Suprapubic skin (tissue), 4 donors: ENCODE data around the gene ANP32B. TPM values are rescaled to one million over a fixed set of nuclear protein-coding genes. Genes with fewer than 3 reads are reported as not detected.

Experiments
- DNase-seq, 2 donors: peaks; one replicate each; pipeline ENCODE4 v3.0.0-alpha.2; 2019; ENCODE audit warnings: low spot score in 2 of 2
- H3K27ac ChIP-seq: fragments of 200-600 bp; sonication (generic); one replicate; pipeline ENCODE4 v1.5.1; 2019
- H3K27me3 ChIP-seq: fragments of 200-600 bp; sonication (generic); one replicate; pipeline ENCODE4 v1.5.1; 2019
- H3K36me3 ChIP-seq: fragments of 200-600 bp; sonication (generic); one replicate; pipeline ENCODE4 v1.5.1; 2019
- H3K4me1 ChIP-seq: fragments of 200-600 bp; sonication (generic); one replicate; pipeline ENCODE4 v1.5.1; 2019
- H3K4me3 ChIP-seq: fragments of 200-600 bp; sonication (generic); one replicate; pipeline ENCODE4 v1.5.1; 2019; ENCODE audit warnings: mild to moderate bottlenecking
- H3K9me3 ChIP-seq: fragments of 200-600 bp; sonication (generic); one replicate; pipeline ENCODE4 v1.5.1; 2019
- CTCF ChIP-seq, 2 donors: fragments of 200-600 bp in 1 of 2; fragments of 450-650 bp in 1 of 2; sonication (generic) in 1 of 2; IDR thresholded peaks; one replicate each; pipeline ENCODE4 v1.5.1; 2016 to 2019; ENCODE audit warnings: antibody characterized with exemption in 2 of 2, mild to moderate bottlenecking in 1 of 2, moderate library complexity in 1 of 2
- EP300 ChIP-seq: sonication (generic); formaldehyde crosslinking; IDR thresholded peaks from one replicate; pipeline ENCODE4 v1.6.1; 2017; ENCODE audit warnings: antibody characterized with exemption
- POLR2A ChIP-seq, 2 donors: fragments of 450-650 bp; IDR thresholded peaks; one replicate each; pipeline ENCODE4 v1.6.1; 2017; ENCODE audit warnings: antibody characterized with exemption in 2 of 2, mild to moderate bottlenecking in 2 of 2, moderate library complexity in 2 of 2
- POLR2AphosphoS5 ChIP-seq, 3 donors: sonication (generic); formaldehyde crosslinking; IDR thresholded peaks; one replicate each; pipeline ENCODE4 v1.6.1; 2017; ENCODE audit warnings: antibody characterized with exemption in 3 of 3
- WGBS: methylation state at CpG from one replicate; pipeline ENCODE4 v1.1.5; 2018; 5-methylcytosine and 5-hydroxymethylcytosine counted together
- total RNA-seq, 4 donors: library from RNA; depleted of rRNA; stranded (reverse); fragments of >200 nt; gene quantifications; one replicate each; pipeline ENCODE4 v1.1.0, GENCODE V29; 2016

ANP32B gene
- total RNA-seq, 4 donors from 2014 or later, result 34.8 to 71.6 (median 59.1) TPM

- H3K36me3 ChIP-seq, result no peaks in the 10 kb centered on the region
Measured at GRCh38 chr9:97964901-97965300, 18.2 kb upstream of the ANP32B start.

GRCh38 chr9:97966493-97966892 lies 16.6 kb upstream of the ANP32B start:
- Histone ChIP-seq H3K27ac (no peak overlapping the region), H3K4me3 (no peak overlapping the region), H3K4me1 (no peaks in the 10 kb centered on the region), H3K27me3 (peaks cover 5% of the 10 kb centered on the region), H3K9me3 (no peaks in the 10 kb centered on the region), H3K36me3 (no peaks in the 10 kb centered on the region)
- 45% methylated on average over 1 of the region's 1 CpG for WGBS
- TF ChIP-seq POLR2A (IDR thresholded peaks at IDR 0.05) (no peak), CTCF (IDR thresholded peaks at IDR 0.05) (no peak), EP300 (no peak), POLR2AphosphoS5 (IDR thresholded peaks at IDR 0.05) (no peak)
- DNase-seq, result no peak

More at GRCh38 chr9:97964901-97965300, 18.2 kb upstream of the ANP32B start:
- no peak overlapping the region for H3K4me3 ChIP-seq
- TF ChIP-seq CTCF (IDR thresholded peaks at IDR 0.05) (no peak), POLR2AphosphoS5 (IDR thresholded peaks at IDR 0.05) (no peak), EP300 (no peak), POLR2A (IDR thresholded peaks at IDR 0.05) (no peak)
- H3K27me3 ChIP-seq, result no peaks in the 10 kb centered on the region
- DNase-seq, result no peak
- H3K9me3 ChIP-seq, result no peaks in the 10 kb centered on the region
- no peak overlapping the region for H3K27ac ChIP-seq
- no peaks in the 10 kb centered on the region for H3K4me1 ChIP-seq

GRCh38 chr9:97969014-97969413 lies 14.1 kb upstream of the ANP32B start:
- Histone ChIP-seq H3K36me3 (no peaks in the 10 kb centered on the region), H3K4me3 (no peak overlapping the region), H3K4me1 (no peaks in the 10 kb centered on the region), H3K9me3 (no peaks in the 10 kb centered on the region), H3K27ac (no peak overlapping the region), H3K27me3 (peaks cover 5% of the 10 kb centered on the region)
- no peak for DNase-seq
- TF ChIP-seq EP300 (no peak), CTCF (IDR thresholded peaks at IDR 0.05) (no peak), POLR2A (IDR thresholded peaks at IDR 0.05) (no peak), POLR2AphosphoS5 (IDR thresholded peaks at IDR 0.05) (no peak)
- 68% methylated on average over 2 of the region's 2 CpGs for WGBS

GRCh38 chr9:97970165-97970564 lies 13.0 kb upstream of the ANP32B start:
- DNase-seq, result no peak
- no peak for TF ChIP-seq CTCF (IDR thresholded peaks at IDR 0.05)
- no peak for TF ChIP-seq POLR2A (IDR thresholded peaks at IDR 0.05)
- TF ChIP-seq EP300, result no peak
- no peak for TF ChIP-seq POLR2AphosphoS5 (IDR thresholded peaks at IDR 0.05)
- no peaks in the 10 kb centered on the region for H3K36me3 ChIP-seq
- H3K27ac ChIP-seq, result no peak overlapping the region
- no peaks in the 10 kb centered on the region for H3K9me3 ChIP-seq
- WGBS, result 68% methylated on average over 7 of the region's 7 CpGs
- no peak overlapping the region for H3K4me3 ChIP-seq
- H3K27me3 ChIP-seq, result peaks cover 5% of the 10 kb centered on the region
- H3K4me1 ChIP-seq, result no peaks in the 10 kb centered on the region

- WGBS, result 87% methylated on average over 4 of the region's 4 CpGs
- H3K4me1 ChIP-seq, result no peaks in the 10 kb centered on the region
- H3K9me3 ChIP-seq, result no peaks in the 10 kb centered on the region
- DNase-seq, result no peak
- peaks cover 5% of the 10 kb centered on the region for H3K27me3 ChIP-seq
- no peak overlapping the region for H3K4me3 ChIP-seq
- H3K27ac ChIP-seq, result no peak overlapping the region
- TF ChIP-seq POLR2AphosphoS5 (IDR thresholded peaks at IDR 0.05), result no peak
- no peak for TF ChIP-seq EP300
- TF ChIP-seq POLR2A (IDR thresholded peaks at IDR 0.05), result no peak
- TF ChIP-seq CTCF (IDR thresholded peaks at IDR 0.05), result no peak
- no peaks in the 10 kb centered on the region for H3K36me3 ChIP-seq
Measured at GRCh38 chr9:97972753-97973152, 10.4 kb upstream of the ANP32B start.
